Measurements from ENCODE around the gene CD84.
"Not testable (repeated sequence)": the region's sequence is repeated elsewhere in the genome, so short reads cannot be mapped to it uniquely, and the experiment has no call there.

Gene CD84

GRCh38 chr1:160579216-160579701 is at the start of gene CD84:
CD84 (minus strand) TSS chr1:160579496; CDS start chr1:160579437, 59 bp downstream.
- DNase-seq = no peak

GRCh38 chr1:160628799-160629263 is 49.5 kb upstream of the CD84 start:
- DNase-seq = no peak

GRCh38 chr1:160627677-160628289 is 48.5 kb upstream of the CD84 start:
- DNase-seq = not testable (repeated sequence)

GRCh38 chr1:160626509-160627342 is 47.4 kb upstream of the CD84 start:
- no peak for DNase-seq

GRCh38 chr1:160625725-160626498 is 46.6 kb upstream of the CD84 start:
- no peak for DNase-seq

- DNase-seq = no peak
Observed at GRCh38 chr1:160625321-160625720, 46.0 kb upstream of the CD84 start.

- DNase-seq = no peak
Observed at GRCh38 chr1:160624464-160624863, 45.2 kb upstream of the CD84 start.

GRCh38 chr1:160623862-160624261 is 44.6 kb upstream of the CD84 start:
- DNase-seq = no peak

GRCh38 chr1:160623227-160623633 is 43.9 kb upstream of the CD84 start:
- no peak for DNase-seq

GRCh38 chr1:160622501-160623226 is 43.4 kb upstream of the CD84 start:
- DNase-seq = no peak

- DNase-seq = no peak
Observed at GRCh38 chr1:160621633-160622413, 42.5 kb upstream of the CD84 start.

- no peak for DNase-seq
Observed at GRCh38 chr1:160620942-160621632, 41.8 kb upstream of the CD84 start.

- no peak for DNase-seq
Observed at GRCh38 chr1:160619742-160620277, 40.5 kb upstream of the CD84 start.

GRCh38 chr1:160618763-160619274 is 39.5 kb upstream of the CD84 start:
- no peak for DNase-seq

- DNase-seq = no peak
Observed at GRCh38 chr1:160618327-160618726, 39.0 kb upstream of the CD84 start.

- no peak for DNase-seq
Observed at GRCh38 chr1:160615660-160616059, 36.4 kb upstream of the CD84 start.

GRCh38 chr1:160614410-160614809 is 35.1 kb upstream of the CD84 start:
- no peak for DNase-seq

- DNase-seq = no peak
Observed at GRCh38 chr1:160612613-160613218, 33.4 kb upstream of the CD84 start.

- DNase-seq = no peak
Observed at GRCh38 chr1:160610569-160611242, 31.4 kb upstream of the CD84 start.

GRCh38 chr1:160608941-160609340 is 29.6 kb upstream of the CD84 start:
- no peak for DNase-seq

Measured in T1000 (cell line).